KMS-11 (cell line): ENCODE data around the gene GNGT1.

Experiments
- H2AFZ ChIP-seq: fragments of 200-600 bp; sonication (generic); 2 replicates; pipeline ENCODE4 v1.6.1; 2016; ENCODE audit warnings: antibody characterized with exemption, mixed run types, low read depth
- H3K27ac ChIP-seq: fragments of 200-600 bp; sonication (generic); 2 replicates; pipeline ENCODE4 v1.6.1; 2016; ENCODE audit warnings: mild to moderate bottlenecking, mixed run types
- H3K27me3 ChIP-seq: fragments of 200-600 bp; sonication (generic); 2 replicates; pipeline ENCODE4 v1.6.1; 2017; ENCODE audit warnings: mild to moderate bottlenecking, low read depth, mixed run types, moderate library complexity; ENCODE audit not compliant: insufficient read depth
- H3K36me3 ChIP-seq: fragments of 200-600 bp; sonication (generic); 2 replicates; pipeline ENCODE4 v1.6.1; 2017; ENCODE audit warnings: mild to moderate bottlenecking, mixed run types; ENCODE audit not compliant: insufficient read depth
- H3K4me1 ChIP-seq: fragments of 200-600 bp; sonication (generic); 2 replicates; pipeline ENCODE4 v1.6.1; 2016; ENCODE audit warnings: mild to moderate bottlenecking, low read depth, mixed run types; ENCODE audit not compliant: poor library complexity, severe bottlenecking
- H3K4me2 ChIP-seq: fragments of 200-600 bp; sonication (generic); 2 replicates; pipeline ENCODE4 v1.7.0; 2016; ENCODE audit warnings: mild to moderate bottlenecking, mixed run types
- H3K4me3 ChIP-seq: fragments of 200-600 bp; sonication (generic); IDR thresholded peaks from 2 replicates; pipeline ENCODE4 v1.6.1; 2017; ENCODE audit warnings: low read depth, low read length, mixed read lengths; ENCODE audit not compliant: insufficient read depth
- H3K79me2 ChIP-seq: fragments of 200-600 bp; sonication (generic); 2 replicates; pipeline ENCODE4 v1.6.1; 2016; ENCODE audit warnings: low read depth, mixed run types; ENCODE audit not compliant: insufficient read depth
- H3K9ac ChIP-seq: fragments of 200-600 bp; sonication (generic); 2 replicates; pipeline ENCODE4 v1.6.1; 2016; ENCODE audit warnings: mild to moderate bottlenecking, mixed run types
- H4K20me1 ChIP-seq: fragments of 200-600 bp; sonication (generic); 2 replicates; pipeline ENCODE4 v1.6.1; 2016; ENCODE audit warnings: mild to moderate bottlenecking, mixed run types; ENCODE audit not compliant: insufficient read depth
- CTCF ChIP-seq: fragments of 200-600 bp; sonication (generic); conservative IDR thresholded peaks from 2 replicates; pipeline ENCODE4 v1.6.1; 2017; ENCODE audit warnings: low read depth, mild to moderate bottlenecking, antibody characterized with exemption, low read length, moderate library complexity, mixed read lengths

GNGT1 gene

DNA sequence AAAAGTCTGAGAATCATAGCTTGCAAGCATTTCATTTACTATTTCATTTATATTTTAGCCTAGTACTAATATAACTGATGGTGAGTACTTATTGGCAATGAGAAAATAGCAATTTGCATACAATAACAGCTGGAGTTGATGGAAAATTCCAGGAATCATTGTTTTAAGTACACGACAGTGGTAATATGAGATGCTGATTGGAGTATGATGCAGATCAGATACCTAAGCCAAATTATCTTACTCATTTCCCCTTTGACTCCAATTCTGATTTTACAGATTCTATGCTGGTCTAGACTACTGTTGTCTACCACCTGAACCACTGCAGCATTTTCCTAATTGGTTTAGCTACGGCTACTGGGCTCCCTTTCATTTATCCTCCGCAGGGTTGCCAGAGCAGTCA, 51.8 kb downstream of the GNGT1 start:
- Histone ChIP-seq H4K20me1 (no peaks in the 10 kb centered on the region), H3K4me2 (no peak overlapping the region)
- no peak for TF ChIP-seq CTCF

GRCh38 chr7:93958651-93959050, 52.3 kb downstream of the GNGT1 start:
- Histone ChIP-seq H3K4me2 (no peak overlapping the region), H3K4me1 (no peaks in the 10 kb centered on the region), H2AFZ (no peak overlapping the region), H3K36me3 (no peaks in the 10 kb centered on the region), H3K27me3 (no peaks in the 10 kb centered on the region), H3K79me2 (no peaks in the 10 kb centered on the region), H3K4me3 (no peak overlapping the region), H4K20me1 (no peaks in the 10 kb centered on the region), H3K9ac (no peak overlapping the region), H3K27ac (no peak overlapping the region)
- TF ChIP-seq CTCF = no peak

More for the DNA sequence above, 51.8 kb downstream of the GNGT1 start:
- no peak overlapping the region for H2AFZ ChIP-seq
- H3K27ac ChIP-seq = no peak overlapping the region
- no peaks in the 10 kb centered on the region for H3K27me3 ChIP-seq
- H3K4me1 ChIP-seq = no peaks in the 10 kb centered on the region
- H3K9ac ChIP-seq = no peak overlapping the region
- no peak overlapping the region for H3K4me3 ChIP-seq
- no peaks in the 10 kb centered on the region for H3K79me2 ChIP-seq
- H3K36me3 ChIP-seq = no peaks in the 10 kb centered on the region
